Measurements from ENCODE around the gene TMEM231.
"Not testable (repeated sequence)": the region's sequence is repeated elsewhere in the genome, so short reads cannot be mapped to it uniquely, and the experiment has no call there.

The TMEM231 gene

DNA sequence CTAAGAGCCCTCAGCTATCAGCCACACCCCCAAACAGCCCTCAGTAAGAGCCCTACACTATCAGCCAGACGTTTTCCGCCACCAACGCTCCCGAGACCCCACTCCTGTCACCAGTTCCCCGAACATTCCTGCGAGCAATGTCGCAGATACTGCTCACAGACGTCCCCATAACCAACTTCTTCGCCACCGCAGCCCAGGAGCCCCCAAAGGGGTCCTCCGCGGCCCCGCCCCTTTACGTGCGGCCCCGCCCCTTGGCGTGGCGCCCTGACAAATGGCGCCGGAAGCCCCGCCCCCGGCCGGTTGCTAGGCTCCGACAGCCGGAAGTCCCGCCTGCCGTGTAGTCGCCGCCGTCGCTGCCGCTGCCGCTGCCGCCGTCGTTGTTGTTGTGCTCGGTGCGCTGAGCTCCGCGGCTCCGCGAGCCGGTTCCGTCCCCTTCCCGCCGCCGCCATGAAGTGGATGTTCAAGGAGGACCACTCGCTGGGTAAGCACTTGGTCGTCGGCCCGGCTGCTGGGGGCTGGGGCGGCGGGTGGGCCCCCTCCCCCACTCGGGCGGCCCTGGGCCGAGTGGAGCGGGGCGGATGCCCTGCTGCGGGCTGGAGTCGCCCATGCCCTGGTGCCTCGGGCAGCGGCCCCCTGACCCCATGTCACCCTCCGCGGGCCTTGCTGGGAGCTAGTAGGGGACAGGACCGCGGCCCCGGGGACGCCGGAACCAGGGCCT is 10.1 kb upstream of the TMEM231 start, which contains the start of gene GABARAPL2:
GABARAPL2 (plus strand) TSS at position 340 of the 718 bp plus-strand sequence; CDS start at position 448, 108 bp downstream.
- peak; percentile 30 for DNase-seq

DNA sequence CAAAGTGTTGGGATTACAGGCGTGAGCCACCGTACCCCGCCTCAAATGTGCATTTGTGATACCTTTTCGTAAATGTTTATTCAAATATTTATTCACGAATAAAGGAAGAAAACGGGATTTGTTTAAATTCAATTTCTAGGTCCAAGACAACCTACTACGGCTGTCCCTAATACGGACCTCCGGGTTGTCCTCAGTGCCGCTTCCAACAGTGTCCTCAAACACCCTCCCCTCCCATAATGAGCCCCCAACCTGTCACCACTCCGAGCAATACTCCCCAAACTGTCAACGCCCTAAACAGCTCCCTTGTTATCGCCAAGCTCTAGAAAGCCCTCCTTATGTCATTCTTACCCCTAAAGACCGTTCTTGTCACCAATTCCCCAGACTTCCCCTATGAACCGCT is 9.6 kb upstream of the TMEM231 start:
- no peak for DNase-seq

DNA sequence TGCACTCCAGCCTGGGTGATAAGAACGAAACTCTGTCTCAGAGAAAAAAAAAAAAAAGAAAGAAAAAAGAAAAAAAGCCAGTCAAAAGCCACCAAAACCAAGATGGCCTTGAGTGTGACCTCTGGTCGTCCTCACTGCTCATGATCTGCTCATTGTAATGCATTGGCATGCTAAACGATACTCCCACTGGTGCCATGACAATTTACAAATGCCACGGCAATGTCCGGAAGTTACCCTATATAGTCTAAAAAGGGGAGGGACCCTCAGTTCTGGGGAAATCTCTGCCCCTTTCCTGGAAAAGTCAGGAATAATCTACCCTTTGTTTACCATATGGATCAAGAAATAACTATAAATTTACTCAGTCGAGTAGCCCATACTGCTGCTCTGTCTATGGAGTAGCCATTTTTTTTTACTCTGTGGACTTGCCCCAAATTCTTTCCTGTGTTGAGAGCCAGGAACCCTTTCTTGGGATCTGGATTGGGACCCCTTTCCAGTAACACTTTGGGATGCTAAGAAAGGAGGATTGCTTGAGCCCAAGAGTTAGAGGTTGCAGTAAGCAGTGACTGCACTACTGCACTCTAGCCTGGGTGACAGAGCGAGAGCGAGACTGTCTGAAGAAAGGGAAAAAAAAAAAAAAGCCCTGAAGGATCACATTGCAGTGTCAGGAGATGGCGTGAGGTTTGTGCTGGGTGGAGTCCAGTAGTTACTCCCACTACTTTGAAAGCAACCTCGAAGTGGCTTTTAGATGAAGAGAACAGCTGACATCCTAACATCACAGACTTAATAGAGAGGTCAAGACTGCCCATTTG is 3.7 kb upstream of the TMEM231 start:
- DNase-seq: no peak

DNA sequence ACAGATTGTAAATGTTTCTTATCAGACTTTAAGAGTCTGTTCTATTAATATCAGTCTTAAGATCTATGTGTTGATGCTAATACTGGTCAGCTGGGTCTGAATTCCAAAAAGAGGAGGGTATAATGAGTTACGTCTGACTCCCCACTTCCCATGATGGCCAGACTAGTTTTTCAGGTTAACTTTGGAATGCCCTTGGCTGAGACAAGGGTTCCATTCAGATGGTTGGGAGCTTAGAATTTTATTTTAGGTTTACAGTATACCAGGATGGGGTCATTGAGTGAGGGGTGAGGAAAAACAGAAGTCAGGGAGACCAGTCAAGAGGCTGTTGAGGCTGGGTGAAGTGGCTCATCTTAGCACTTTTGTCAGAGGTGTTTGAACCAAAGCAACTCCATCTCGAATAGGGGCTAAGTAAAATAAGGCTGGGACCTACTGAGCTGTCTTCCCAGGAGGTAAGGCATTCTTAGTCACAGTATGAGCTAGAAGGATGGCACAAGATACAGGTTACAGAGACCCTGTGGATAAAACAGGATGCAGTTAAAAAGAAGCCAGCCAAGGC is 2.9 kb upstream of the TMEM231 start:
- no peak for DNase-seq

DNA sequence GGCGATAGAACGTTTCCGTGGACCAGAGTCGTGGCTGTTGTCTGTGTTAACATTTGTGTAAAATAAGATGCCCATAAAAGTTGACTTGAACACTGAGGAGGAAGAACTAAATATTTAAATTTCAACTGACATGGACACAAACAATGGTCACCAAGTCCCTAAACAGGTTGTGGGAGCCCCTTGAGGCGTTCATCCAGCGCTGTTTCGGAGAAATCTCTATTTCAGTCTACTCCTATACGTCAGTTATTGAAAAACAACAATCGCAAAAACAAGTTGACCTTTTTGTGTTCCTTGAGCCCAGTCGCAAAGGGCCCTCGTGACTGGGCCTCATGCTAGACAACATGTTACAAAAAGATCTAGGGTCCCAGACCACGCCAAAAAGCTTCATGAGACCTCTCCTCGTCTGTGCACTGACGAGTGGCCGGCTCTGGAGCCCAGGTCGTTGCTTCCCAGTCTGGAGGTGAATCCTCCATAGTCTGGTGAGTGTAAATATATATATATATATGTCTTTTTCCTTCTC is 439 bp upstream of the TMEM231 start:
- no peak for DNase-seq

DNA sequence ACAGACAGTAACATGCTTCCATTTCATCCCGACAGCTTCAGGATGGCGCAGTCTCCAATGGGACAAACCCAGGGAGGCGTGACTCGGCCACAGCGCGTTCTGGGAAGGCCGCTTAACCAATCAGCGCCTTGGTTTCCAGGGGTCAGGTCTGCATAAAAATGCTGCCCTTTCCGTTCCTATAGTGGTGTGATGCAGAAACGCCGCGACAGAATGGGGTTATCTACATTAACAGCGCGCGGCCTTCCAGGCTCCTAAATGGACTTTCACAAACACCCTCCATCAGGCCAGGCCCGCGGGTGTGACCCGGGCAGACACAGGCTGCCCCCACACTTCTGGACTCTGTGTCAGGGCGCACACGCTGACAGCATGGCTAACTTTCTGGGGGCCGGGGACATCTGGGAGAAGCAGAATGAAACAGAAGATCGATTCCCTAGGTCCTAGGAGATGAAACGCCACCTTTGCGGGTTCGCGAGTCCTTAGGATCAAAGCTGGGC is 792 bp downstream of the TMEM231 start:
- peak; percentile 88 for DNase-seq

DNA sequence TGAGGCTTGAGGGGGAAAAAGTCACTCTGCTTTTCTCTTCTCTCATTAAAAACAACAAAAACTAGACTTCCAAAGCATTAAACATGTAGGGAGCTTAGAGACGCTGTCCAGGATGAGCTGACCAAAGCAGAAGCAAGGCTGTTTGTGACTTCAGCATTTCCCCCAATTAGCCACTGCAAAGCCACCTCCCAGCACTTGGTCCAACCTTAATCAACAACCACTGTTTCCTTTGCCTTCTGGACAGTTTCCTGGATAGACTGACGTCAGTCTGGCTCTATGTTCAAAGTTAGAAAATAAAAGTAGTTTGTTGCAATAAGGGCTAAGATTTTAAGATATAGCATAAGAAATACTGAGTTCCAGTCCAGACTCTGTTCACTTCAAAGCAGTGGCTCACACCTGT is 3.1 kb downstream of the TMEM231 start:
- DNase-seq: no peak

DNA sequence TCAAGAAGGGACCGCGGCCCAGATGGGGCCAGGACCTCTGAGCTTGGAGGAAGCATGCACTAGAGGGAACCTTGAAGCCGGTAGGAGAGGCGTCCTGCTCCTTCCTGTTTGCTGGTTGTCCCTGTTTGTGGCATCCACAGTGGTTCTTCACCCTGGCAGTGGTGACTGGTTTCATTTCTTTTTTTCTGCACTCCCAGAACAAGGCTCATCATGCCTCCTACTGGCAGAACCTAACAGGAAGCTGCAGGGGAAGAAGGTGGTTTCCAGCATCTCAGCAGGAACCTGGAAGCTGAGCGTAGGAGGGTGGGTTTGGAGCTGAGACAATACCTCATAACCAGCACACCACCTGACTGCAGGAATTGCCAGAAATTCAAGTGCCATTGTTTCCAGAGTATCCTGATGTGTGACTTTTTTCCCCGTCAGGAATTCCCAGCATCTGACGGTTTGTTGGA is 5.8 kb downstream of the TMEM231 start:
- DNase-seq: no peak

DNA sequence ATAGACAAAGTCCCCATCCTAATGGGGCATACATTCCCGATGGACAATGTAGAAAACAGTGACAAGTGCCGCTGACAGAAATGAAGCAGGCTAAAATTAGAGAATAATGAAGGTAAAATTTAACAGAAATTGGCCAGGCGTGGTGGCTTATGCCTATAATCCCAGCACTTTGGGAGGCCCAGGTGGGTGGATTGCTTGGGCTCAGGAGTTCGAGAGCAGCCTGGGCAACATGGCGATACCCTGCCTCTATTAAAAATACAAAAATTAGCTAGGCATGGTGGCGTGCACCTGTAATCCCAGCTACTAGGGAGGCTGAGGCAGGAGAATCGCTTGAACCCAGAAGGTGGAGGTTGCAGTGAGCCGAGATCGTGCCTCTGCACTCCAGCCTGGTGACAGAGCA is 7.6 kb downstream of the TMEM231 start:
- not testable (repeated sequence) for DNase-seq

DNA sequence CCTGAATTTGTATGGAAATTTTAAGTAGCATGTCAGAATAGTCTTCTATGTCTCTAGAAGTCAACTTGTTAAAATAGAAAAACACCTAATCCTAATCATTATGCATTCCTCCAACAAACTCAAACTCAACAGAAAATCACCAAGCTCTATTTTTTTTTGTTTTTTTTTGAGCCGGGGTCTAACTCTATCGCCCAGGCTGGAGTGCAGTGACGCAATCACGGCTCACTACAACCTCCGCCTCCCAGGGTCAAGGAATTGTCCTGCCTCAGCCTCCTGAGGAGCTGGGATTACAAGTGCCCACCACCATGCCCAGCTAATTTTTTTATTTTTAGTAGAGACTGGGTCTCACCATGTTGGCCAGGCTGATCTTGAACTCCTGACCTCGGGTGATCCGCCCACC is 9.8 kb downstream of the TMEM231 start:
- no peak for DNase-seq

DNA sequence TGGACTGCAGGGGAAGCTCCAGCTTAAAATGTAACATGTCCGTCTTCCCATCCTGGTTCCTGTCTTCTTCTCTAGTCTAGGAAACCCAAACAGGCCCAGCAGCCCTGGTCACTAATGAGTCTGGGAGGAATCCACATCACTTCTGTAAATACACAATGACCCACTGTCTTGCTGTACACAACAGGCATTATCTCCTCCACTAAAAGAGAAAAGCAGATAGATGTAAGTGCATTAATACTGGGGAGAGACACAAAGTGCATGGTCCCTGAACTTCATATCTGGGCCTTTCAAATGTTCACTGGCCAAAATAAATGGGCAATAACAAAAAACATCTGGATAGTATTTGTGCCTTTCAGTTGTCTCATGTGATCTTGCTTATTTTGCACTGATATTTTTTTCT is 10.2 kb downstream of the TMEM231 start:
- not testable (repeated sequence) for DNase-seq

DNA sequence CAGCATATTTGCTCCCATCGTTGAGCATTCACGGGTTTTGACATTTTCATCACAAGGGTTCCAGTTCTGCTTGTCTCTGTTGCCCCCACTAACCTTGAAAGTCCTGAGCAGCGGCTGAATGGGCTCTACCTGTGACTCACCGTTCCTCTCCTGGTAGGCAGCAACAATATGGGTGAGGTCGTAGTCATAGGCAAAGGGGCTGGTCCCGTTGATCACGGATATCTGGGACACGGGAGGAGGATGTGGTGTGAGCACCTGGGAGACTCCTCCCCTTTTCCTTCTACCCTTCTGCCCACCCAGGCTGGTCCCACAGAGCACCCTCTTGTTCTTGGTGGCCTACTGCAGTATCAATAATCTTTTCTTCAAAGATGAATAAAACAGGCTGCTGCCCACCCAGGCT is 13.6 kb downstream of the TMEM231 start:
- not testable (repeated sequence) for DNase-seq

DNA sequence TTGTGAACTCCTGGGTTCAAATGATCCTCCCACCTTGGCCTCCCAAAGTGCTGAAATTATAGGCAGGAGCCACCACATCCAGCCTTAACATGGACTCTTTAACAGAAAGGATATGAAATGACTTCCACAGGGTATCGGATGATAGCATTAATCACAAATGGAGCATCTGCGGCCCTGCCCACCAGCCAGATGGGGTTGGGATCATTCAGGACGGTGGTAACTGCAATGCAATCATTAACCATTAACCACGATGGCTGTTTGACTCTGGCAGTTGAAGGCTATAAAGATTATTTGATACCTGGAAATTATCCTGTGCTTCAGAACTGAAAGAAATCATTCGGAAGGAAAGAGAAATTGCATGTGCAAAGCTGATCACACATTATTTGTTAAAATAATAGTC is 14.8 kb downstream of the TMEM231 start:
- no peak for DNase-seq

DNA sequence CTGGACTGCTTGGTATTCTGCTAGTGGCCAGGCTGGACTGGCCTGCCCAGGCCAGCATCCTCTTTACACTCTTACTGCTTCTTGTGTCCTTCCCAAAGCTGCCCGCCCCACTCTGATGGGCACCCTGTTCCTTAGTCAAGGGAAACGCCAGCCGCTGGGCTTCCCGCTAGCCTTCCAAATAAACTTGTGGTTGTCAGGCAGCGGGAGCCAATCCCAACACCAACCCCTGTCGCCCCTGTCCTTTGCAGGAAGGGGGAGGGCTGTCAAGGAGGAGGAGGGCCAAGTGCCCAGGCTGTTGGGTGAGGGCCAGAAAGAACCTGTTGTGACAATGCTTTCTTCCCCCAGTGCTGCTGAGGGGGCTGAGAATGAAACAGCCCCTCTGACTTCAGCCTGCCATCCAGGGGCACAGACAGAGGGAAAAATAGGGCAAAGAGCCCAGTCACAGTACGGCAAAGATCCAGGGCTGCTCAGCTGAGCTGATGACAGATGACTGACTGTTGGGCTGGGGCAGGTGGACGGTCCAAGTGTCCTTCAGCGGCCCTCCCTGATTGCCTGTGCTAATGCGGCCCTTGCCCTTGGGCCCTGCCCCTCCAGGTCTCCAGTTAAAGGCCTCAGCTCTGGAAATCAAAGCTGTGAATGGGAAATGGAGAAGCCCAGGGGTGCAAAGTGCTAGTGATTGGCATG is 17.0 kb downstream of the TMEM231 start:
- DNase-seq: not testable (repeated sequence)

DNA sequence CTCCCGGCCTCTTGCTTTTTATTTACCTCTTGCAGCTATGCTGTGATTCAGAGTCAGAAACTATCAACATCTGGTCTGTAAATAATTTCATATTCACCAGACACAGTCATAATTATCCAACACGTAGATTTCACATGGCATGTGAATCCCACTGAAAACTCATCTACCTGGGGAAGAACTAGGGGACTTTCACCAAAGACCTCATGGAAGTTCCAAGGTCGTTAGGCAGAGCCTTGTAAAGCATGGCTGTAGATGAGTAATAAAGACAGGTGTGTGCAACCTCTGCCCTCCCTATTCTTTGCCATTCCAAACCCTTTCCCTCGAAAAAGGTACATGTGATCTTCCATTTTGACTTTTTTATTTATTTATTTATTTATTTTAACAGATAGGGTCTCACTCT is 18.3 kb downstream of the TMEM231 start:
- DNase-seq: no peak

DNA sequence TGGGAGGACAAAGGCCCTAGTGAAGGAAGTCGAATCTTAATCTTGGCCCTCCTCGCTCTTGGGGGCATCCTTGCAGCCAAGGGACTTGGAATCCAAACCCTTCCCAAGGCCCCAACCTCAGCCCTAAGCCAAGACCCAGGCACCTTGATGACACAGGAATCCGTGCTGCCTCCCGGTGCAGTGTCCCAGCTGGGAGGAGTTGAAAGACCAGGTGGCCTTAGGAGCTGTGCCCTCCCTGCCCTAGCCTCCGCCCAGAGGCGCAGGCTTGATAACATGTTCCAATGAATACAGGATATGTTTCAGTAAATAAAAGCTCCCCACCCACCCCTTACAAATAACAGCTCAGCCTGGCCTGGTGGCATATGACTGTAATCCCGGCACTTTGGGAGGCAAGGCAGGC is 20.2 kb downstream of the TMEM231 start, which contains the start of gene CHST5:
CHST5 (minus strand) TSS at position 208 of the 400 bp plus-strand sequence. CDS start 5,724 bp downstream, outside the sequence.
- DNase-seq: no peak

DNA sequence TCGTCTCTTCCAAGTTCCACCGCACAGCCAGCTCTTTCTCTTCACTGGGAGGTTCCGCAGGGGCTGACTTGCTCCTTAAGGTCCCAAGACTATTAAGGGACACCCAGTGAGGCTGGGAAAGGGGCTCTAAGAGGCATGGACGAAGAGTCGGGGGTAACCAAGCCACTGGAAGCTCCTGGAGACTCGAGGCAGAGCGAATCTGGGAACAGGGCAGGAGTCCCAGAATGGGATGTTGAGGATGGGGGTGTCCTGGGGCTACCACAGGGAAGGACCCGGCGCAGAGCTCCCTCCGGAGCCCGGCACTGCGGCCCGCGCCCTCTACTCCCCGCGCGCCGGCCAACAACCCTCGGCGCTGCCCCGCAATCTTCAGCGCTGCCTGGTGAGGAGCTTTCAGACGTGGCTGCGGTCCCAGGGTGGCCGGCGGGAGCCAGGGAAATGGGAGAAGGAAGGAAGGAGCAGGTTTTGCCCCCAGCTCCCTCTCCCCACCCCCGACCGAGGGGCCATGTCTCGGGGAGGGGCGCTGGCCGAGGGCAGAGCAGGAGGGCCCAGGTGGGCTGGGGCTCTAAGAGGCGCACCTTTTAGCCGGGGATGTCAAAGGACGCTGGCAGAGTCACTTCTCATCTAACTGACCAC is 20.7 kb downstream of the TMEM231 start:
- DNase-seq: no peak

DNA sequence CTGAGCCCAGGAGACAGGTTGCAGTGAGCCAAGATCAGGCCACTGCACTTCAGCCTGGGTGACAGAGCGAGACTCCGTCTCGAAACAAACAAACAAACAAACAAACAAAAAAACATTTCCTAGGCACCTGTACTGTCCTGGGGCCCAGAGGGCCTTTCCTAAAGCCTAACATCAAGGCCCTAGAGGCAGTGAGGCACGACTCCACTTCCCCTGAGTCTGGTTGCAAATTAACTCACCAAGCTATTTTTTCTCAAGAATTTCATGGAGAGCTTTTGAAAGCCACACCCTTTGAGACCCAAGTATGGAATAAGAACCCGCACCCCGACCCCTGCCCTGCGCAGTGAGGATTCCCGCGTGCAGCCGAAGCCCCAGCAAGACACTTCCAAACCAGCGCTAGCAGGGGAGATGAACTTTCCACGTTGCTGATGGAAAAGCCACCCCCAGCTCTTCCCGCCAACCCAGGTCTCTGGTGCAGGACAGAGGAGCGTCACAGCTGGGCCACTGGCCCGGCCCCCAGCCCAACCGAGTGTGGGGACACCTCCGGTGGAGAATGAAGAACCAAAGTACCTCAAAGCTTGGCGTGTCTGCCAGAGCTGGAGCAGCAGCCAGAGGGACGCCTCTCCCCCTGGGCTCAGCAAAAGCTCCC is 21.4 kb downstream of the TMEM231 start:
- DNase-seq: no peak

DNA sequence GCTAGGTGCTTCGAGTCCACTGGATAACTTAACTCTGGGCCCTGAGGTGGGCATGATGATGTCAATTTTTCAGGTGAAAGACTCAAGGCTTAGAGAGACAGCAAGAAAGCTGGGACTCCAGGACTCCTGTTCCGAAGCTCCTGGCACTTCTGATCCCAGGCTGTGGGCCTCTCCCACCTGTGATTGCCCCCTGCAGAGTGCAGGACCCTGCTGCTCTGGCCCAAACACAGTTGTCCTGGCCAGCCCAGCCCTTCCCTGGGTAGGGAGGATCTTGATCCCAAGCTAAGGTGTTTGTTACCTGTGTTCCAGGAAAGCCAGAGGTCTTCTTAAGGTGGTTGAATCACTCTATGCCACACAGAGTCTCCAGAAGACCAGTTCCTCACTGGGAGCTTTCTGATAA is 23.3 kb downstream of the TMEM231 start:
- no peak for DNase-seq

DNA sequence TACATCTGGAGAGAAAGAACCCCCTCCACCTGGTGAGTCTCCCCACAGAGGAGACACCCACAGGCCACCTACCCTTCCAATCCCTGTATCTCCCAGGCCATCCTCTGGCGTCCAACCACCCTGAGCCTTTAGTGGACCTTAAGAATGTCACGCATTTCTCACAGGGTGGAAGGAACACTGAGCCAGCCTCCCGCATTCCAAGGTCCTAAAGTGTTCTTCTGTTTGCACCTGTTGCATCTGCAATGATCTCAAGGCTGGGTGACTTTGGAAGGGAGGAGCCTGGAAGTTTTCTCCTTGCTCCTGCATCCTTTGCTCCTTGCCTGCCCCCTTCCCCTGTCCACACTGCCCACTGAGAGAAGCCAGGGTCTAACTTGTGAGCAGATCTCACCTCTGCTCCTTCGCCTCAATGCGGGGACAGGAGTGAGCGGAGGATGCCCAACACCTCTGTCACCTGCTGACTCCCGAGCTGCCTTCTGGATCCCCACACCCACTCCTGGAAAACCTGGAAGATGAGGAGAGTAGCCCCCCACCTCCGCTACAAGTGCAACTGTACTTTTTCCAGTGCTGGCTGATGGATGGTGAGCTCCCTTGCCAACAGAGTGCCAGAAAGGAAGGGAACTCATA is 23.8 kb downstream of the TMEM231 start:
- DNase-seq: no peak

DNA sequence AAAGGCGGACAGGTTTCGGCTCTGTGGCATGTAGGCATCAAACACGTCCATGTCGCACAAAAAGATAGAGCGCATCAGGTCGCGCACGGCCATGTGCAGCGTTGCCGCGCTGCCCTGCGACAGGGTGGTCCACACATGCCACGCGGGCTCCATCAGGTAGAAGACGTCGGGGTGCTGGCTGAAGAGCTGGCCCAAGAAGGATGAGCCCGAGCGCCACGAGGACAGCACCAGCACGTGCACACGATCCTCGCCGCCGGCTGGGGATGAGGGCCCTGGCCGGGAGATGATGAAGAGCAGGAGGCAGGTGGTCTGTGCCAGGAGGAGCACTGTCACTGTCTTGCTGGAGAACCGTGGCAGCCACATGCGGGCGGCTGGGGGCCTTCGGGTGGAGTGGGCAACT is 26.1 kb downstream of the TMEM231 start:
- DNase-seq: no peak
